Right kidney (tissue), 1 donor: Measurements from ENCODE around the gene RASA3.
"Not testable (repeated sequence)": the region's sequence is repeated elsewhere in the genome, so short reads cannot be mapped to it uniquely, and the experiment has no call there.

ENCODE experiments used
- DNase-seq: peaks from one replicate; pipeline ENCODE4 v3.0.0-alpha.2; 2016

The RASA3 gene

DNA sequence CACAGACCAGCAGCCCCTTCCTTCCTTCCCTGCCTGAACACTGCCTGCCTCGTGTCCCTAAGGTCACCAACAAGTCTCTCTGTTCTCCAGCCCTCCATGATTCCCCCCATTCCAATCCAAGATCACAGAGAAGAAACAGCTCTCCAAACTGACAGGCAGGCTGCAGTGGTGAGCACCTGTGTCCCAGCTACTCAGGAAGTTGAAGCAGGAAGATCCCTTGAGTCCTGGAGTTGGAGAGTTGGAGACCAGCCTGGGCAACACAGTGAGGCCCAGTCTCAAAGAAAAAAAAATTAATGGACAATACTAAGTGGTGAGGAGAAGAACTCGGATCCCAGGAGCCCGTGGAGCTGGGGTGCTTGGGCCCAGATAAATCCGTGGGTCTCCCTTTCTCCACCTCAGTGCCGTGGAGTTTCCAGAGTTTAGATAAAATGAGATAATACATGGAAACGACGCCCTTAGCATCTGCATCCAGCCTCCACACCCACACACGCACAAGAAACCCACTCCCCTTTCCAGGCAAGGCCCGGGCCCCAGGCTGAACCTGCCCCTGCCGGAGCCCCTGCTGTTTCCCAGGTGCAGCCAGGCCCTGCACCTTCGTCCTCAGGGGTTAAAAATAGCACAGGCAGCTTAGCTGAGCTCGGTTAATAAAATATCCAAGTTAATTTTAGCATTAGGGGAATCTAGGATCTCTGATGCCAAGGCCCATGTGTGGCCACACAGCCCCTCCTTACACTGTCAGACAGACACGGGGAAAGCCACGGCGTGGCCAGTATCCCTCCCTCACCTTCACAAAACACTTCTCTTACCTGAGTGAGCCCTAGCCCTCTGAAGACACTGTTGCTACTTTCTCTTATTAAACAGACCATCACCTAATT, 4.7 kb downstream of the RASA3 start:
- DNase-seq = no peak

DNA sequence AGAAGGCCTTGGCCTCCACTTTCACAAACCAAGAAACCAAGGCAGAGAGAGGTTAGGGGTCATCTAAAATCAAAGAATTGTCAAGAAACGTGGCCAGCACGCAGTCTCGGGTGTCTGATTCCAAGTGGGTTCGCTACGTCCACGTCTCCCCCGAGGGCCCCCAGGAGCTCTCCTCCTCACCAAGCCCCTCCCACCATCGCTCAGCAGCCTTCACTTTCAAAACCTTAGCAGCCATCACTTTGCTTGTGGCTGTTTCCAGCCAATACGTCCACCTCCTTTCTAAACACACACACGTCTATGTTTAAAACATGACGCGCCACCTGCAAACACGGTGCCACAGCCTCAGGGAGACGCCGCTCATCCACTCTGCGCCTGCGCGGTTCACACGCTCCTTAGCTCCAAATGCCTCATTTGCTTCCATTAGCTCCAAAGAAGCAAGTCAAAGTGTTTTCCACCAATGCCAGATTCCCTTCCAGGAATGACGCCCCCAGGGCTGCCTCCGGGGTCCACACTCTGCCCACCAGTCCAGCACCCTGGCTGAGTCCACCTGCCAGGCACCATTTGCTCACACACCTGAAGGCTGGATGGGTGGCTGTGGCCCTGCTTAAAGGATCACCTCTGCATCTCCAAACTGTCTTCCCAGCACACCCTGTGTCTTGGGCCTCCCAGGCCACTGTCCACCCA, 5.5 kb downstream of the RASA3 start:
- peak; percentile 1 for DNase-seq

DNA sequence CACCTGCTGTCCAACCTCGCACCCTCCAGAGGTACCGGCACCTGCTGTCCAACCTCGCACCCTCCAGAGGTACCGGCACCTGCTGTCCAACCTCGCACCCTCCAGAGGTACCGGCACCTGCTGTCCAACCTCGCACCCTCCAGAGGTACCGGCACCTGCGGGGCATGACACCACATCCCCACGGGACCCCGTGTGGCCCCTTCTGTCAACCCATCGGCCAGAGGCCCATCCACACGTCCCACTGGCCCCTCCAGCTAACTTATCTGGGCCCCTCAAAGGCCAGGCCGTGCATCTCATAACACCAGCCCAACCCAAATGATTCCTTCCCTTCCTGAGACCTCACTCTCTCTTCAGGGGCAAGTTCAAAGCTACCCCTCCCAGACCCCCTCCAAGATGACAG, 6.3 kb downstream of the RASA3 start:
- not testable (repeated sequence) for DNase-seq

GRCh38 chr13:114125589-114125988, 6.8 kb downstream of the RASA3 start:
- DNase-seq = no peak

DNA sequence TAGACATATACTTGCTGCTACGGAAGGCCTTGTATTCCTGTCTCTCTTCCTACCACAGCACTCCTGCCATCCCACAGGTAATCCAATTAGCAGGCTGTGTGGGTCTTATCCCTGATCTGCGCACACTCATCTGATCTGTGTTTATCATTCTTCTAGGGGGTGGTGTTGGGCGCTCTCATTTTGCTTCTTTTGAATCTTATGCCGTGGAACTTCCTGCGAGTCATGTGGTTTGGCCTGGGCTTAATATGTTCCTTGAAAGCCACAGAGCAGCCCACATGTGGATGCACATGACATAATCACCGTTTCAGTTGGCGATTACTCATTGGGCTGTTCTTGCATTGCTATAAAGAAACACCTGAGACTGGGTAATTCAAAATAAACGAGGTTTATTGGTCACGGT, 7.5 kb downstream of the RASA3 start:
- no peak for DNase-seq

- DNase-seq = no peak
Observed at GRCh38 chr13:114124431-114124830, 8.0 kb downstream of the RASA3 start.

DNA sequence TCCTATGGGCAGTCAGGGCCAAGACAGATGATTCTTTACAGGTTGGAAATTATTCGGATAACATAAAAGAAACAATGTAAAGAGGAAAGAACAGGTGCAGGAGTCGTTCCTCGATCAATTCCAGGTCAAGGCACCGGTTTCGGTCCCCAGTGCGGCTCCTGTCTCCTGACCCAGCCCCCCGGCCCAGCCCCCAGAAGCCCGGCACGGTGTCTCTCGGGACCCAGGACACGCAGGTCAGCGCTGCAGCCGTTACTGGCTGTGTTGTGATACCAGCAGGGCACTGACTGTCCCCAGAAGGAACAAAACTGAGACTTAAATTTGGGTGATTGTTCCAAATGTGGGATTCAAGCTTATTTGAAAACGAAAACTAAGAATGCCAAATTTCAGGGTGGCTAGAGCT, 8.5 kb downstream of the RASA3 start:
- no peak for DNase-seq

- DNase-seq = no peak
Observed at GRCh38 chr13:114123448-114123847, 9.0 kb downstream of the RASA3 start.

DNA sequence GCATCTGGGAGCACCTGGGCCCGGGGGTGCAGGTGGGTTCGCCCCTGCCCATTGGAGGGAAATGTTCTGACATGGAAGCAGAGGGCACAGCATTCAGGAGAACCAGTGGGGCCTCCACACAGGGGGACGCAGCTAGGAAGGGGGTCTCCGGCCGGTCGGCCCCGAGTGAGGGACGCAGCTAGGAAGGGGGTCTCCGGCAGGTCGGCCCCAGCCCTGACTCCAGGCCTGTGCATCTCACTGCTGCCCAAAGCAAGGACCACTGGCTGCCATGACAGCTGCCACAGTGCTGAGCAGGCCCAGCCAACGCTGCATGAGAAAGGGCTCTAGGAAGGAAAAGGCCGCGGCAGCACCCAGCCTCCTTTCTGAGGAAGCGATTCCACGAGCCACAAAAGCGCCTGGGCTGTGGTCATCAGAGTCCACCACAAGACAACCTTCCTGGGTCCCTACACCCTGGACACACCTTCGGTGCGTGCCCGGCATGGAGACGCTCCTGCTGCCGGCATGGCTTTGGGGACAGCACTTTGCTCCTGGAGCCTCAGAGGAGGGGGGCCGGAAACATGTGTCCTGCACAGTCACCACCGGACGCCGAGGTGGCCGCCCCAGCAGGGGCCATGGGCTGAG, 9.7 kb downstream of the RASA3 start:
- DNase-seq = peak; percentile 1

- no peak for DNase-seq
Observed at GRCh38 chr13:114122127-114122511, 10.3 kb downstream of the RASA3 start.

- DNase-seq = peak; percentile 48
Observed at GRCh38 chr13:114121496-114122126, 10.8 kb downstream of the RASA3 start.

DNA sequence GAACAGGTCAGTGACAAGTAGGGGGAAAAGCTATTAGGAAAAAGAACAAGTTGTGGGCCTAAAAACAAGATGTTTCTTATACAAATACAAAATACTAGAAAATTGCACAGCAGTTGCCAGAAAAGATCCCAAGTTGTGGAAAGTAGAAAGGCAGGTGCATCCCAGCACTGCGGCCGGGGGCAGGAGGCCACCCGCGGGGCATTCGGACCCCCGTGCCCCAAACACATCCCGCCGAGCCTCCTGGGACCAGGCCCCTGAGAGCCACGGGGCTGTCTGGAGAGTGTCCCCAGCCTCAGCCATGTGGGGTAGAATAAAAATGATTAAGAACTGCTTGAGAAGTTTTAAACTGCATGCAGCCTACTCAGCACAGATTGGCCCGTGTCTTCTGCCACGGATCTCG, 11.4 kb downstream of the RASA3 start:
- no peak for DNase-seq

DNA sequence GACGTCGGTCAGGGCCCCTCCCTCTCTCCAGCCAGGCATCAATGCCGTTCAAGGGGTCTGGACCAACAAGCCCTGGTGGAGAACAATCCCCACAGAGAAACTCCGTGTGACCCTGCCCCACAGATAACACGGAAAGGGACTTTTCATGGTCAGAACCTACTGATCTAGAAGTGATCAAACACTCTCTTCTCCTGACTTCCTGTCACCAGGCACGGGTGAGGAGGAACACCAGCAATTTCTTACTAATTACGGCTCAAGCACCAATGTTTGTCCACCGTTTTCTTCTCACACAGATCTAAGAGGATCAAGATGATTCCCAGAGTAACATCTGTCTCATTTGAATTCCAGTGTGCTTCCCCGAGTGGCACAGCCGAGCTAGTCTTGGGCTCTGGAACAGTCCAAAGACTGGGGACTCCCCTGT, 11.8 kb downstream of the RASA3 start:
- peak; percentile 33 for DNase-seq

DNA sequence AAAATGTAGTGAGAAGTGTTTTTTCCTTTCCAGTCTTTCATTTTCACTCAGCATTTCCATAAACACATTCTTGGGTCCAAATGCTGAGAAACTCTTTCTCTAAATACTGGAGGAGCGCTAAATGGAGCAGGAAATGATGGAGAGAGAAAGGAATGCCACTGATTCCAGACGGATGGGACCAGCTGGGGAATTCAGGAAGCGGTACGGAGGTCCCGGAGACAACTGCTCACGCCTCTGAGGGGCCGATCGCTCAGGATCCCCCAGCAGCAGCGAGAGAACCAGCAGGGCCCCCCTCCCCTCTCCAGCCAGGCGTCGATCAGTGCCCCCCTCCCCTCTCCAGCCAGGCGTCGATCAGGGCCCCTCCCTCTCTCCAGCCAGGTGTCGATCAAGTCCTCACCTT, 13.2 kb downstream of the RASA3 start:
- peak; percentile 53 for DNase-seq

GRCh38 chr13:114118511-114119123, 13.8 kb downstream of the RASA3 start:
- peak; percentile 58 for DNase-seq

DNA sequence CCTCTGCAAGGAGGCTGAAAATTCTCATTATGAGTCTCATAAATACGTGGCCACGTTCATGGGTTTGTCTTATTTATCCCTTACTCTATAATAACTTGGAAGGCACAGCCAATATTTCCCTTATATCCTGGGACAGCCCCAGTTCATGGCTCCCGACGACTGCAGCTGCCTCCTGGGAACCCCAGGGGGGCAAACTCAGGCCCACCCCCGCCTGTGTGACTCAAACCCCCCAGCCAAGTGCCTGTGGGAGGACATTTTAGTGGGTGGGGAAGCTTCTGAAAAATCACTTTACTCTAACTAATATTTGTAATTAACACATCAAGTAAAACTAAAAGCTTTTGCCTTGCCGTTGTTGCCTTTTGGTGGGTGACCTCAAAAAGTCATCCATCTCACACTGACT, 14.3 kb downstream of the RASA3 start:
- DNase-seq = no peak

GRCh38 chr13:114117341-114117874, 15.0 kb downstream of the RASA3 start:
- DNase-seq = not testable (repeated sequence)

DNA sequence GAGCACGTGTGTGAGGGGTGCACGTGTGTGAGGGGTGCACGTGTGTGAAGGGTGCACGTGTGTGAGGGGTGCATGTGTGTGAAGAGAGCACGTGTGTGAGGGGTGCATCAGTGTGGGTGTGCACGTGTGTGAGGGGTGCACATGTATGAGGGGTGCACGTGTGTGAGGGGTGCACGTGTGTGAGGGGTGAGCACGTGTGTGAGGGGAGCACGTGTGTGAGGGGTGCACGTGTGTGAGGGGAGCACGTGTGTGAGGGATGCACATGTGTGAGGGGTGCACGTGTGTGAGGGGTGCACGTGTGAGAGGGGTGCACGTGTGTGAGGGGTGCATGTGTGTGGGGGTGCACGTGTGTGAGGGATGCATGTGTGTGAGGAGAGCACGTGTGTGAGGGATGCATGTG, 15.7 kb downstream of the RASA3 start:
- peak; percentile 0 for DNase-seq

GRCh38 chr13:114115796-114116195, 16.6 kb downstream of the RASA3 start:
- peak; percentile 54 for DNase-seq

- DNase-seq = no peak
Observed at GRCh38 chr13:114115191-114115671, 17.2 kb downstream of the RASA3 start.

DNA sequence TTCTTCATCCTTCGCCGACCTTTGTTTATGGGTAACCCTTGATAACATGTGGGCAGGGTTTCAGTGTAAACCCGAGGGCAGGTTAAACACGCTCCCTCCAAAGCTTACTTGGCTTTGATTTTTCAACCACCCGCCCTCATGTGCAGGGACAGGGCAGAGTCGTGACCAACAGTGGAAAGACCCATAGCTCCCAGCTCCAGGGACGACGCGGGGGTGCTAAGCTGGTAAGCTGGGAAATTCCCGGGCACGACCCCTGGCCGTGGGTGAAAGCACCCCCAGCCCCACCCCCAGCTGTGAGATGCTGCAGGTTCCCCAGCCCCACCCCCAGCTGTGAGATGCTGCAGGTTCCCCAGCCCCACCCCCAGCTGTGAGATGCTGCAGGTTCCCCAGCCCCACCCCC, 17.8 kb downstream of the RASA3 start:
- DNase-seq = not testable (repeated sequence)
